GM20000 (cell line): Measurements from ENCODE around the gene SLK.
A peak's percentile ranks its signal among the peaks of the same experiment; 100 is the strongest.

Source experiments
- DNase-seq: peaks from one replicate; pipeline ENCODE4 v3.0.0; 2012; ENCODE audit warnings: low spot score
- TF ChIP-seq, protein P1 (sequence below): IDR thresholded peaks from 2 replicates; pipeline ENCODE4 v1.5.1; 2012; ENCODE audit warnings: mild to moderate bottlenecking, control low read depth; ENCODE audit errors: extremely low read depth, missing control alignments

Gene SLK

GRCh38 chr10:103966671-103967447 is at the start of gene SLK:
SLK (plus strand) TSS chr10:103967140; CDS start chr10:103967746, 606 bp downstream.
- DNase-seq: peak; percentile 95
- TF ChIP-seq, protein P1, sequence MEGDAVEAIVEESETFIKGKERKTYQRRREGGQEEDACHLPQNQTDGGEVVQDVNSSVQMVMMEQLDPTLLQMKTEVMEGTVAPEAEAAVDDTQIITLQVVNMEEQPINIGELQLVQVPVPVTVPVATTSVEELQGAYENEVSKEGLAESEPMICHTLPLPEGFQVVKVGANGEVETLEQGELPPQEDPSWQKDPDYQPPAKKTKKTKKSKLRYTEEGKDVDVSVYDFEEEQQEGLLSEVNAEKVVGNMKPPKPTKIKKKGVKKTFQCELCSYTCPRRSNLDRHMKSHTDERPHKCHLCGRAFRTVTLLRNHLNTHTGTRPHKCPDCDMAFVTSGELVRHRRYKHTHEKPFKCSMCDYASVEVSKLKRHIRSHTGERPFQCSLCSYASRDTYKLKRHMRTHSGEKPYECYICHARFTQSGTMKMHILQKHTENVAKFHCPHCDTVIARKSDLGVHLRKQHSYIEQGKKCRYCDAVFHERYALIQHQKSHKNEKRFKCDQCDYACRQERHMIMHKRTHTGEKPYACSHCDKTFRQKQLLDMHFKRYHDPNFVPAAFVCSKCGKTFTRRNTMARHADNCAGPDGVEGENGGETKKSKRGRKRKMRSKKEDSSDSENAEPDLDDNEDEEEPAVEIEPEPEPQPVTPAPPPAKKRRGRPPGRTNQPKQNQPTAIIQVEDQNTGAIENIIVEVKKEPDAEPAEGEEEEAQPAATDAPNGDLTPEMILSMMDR: no peak

GRCh38 chr10:103917302-103918052 is 49.5 kb upstream of the SLK start:
- TF ChIP-seq, protein P1: no peak
- peak; percentile 18 for DNase-seq

DNA sequence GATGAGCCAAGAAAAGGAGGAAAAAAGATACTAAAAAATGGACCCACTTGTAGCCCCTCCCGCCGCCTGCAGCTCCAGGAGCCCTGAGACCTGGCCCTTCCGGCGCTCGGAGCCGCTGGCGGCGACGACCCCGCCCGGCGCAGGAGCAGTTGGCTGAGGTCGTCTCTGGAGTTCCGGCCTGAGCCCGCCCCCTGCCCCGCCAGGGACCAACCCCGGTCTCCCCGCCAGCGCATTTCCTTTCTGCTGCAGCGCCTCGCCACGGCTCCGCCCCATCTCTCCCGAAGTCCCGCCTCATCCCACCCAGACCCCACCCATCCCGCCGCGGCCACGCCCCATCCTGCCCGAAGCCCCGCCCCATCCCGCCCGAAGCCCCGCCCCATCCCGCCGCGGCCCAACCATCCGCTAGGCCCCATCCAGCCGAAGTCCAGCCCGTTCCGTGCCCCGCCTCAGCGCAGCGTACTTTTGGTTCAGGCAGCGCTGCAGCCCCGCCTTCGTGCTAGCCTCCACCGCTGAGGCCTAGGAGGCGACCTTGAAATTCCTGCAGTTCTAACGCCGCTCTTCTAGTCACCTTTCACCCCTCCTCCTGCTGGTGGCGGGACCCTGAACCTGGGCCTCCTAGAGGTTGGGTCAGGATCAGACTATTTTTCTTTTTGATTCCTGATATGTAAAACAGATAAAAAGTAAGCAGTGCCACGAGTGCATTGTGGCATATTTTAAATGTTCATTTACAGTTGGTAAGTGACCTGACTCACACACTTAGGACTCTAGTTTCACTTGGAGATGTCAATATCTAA is 48.7 kb upstream of the SLK start, which contains the start of gene STN1:
Gene STN1, minus strand, starts transcription at position 132 of the 794 bp plus-strand sequence. CDS start 590 bp downstream, outside the sequence.
- peak; percentile 97 for DNase-seq
- TF ChIP-seq, protein P1: no peak

DNA sequence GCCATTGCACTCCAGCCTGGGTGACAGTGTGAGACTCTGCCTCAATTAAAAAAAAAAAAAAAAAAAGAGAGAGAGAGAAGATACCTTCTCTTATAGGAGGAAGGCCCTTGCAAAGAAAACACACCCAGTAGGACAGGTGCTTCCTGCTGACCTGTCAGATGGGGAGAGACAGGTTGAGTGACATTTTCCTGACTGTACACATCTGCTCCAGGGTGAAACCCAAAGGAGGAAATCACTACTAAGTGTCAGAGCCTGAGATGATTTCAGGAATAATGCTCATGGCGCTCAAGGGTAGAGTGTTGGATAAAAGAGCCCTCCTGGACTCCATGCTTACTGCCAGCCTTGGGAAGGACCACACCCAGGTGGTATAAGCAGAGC is 47.3 kb upstream of the SLK start:
- TF ChIP-seq, protein P1: no peak
- DNase-seq: no peak

DNA sequence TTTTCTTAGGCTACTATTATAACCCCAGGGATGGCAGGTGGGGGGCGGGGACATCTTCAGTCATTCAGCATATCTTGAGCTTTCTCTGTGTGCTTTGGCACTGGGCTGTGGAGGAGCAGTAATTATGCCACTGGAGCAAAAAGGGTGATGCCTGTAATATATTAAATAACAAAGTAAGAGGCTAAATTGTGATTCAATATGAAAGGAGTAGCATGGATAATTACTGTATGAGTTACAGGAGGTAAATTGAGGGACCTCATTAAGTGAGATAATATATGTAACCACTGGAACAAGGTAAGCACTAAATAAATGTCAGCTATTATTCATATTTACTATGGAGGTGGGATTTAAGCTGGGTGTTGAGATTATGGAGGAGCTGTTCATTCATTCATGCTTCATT is 45.7 kb upstream of the SLK start:
- DNase-seq: no peak

DNA sequence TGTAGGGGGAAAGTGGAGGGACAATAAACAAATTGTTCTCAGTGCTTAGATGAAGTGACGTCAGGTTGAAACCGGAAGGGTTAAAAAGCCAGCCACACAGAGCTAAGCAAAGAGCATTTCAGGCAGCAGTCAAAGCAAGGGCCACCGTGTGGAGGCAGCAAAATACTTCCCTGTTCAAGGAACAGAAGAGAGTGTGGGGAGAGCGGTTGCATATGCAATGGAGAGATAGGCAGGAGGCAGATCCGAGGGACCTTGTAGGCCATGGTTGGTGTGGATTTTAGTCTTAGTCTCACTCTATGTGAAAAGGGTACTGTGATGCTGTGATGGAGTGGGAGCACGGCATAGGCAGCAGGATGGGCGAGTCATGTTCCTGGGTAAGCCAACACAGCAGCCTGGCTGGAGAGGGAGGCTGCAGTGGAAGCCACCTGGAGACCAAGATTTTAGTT is 45.2 kb upstream of the SLK start:
- TF ChIP-seq, protein P1: no peak

More for the DNA sequence above, 45.7 kb upstream of the SLK start:
- TF ChIP-seq, protein P1: no peak

More for the DNA sequence above, 45.2 kb upstream of the SLK start:
- peak; percentile 59 for DNase-seq
